DMS114 treated with DMSO at 0.1 percent for 48 hours (cell line): ENCODE results near the gene ABCC2.

ENCODE experiments used
- DNase-seq: peaks from one replicate; lab custom pipeline; 2025; ENCODE audit not compliant: unreplicated experiment; lab: John Stamatoyannopoulos, UW

ABCC2 gene

GRCh38 chr10:99770408-99771045 lies 11.9 kb upstream of the ABCC2 start:
- no peak for DNase-seq

GRCh38 chr10:99775850-99776249 lies 6.6 kb upstream of the ABCC2 start:
- no peak for DNase-seq

GRCh38 chr10:99777918-99778714 lies 4.3 kb upstream of the ABCC2 start:
- DNase-seq = no peak

- DNase-seq = no peak
Observed at GRCh38 chr10:99779335-99779734, 3.1 kb upstream of the ABCC2 start.

GRCh38 chr10:99781734-99782429 lies 558 bp upstream of the ABCC2 start:
- no peak for DNase-seq

GRCh38 chr10:99784016-99784726 lies 1.7 kb downstream of the ABCC2 start:
- DNase-seq = no peak

GRCh38 chr10:99784727-99785441 lies 2.4 kb downstream of the ABCC2 start:
- no peak for DNase-seq

GRCh38 chr10:99785646-99786045 lies 3.2 kb downstream of the ABCC2 start:
- DNase-seq = no peak

GRCh38 chr10:99787311-99787710 lies 4.9 kb downstream of the ABCC2 start:
- no peak for DNase-seq

GRCh38 chr10:99787782-99788445 lies 5.5 kb downstream of the ABCC2 start:
- no peak for DNase-seq

GRCh38 chr10:99788598-99789256 lies 6.3 kb downstream of the ABCC2 start:
- no peak for DNase-seq

GRCh38 chr10:99791831-99792230 lies 9.4 kb downstream of the ABCC2 start:
- DNase-seq = no peak

GRCh38 chr10:99793819-99794218 lies 11.4 kb downstream of the ABCC2 start:
- DNase-seq = no peak

- no peak for DNase-seq
Observed at GRCh38 chr10:99796928-99797327, 14.5 kb downstream of the ABCC2 start.

GRCh38 chr10:99798031-99798430 lies 15.6 kb downstream of the ABCC2 start:
- no peak for DNase-seq

GRCh38 chr10:99798920-99799319 lies 16.5 kb downstream of the ABCC2 start:
- no peak for DNase-seq

GRCh38 chr10:99799613-99800012 lies 17.2 kb downstream of the ABCC2 start:
- no peak for DNase-seq

- no peak for DNase-seq
Observed at GRCh38 chr10:99804471-99804870, 22.0 kb downstream of the ABCC2 start.

- DNase-seq = no peak
Observed at GRCh38 chr10:99805190-99805589, 22.8 kb downstream of the ABCC2 start.

- DNase-seq = no peak
Observed at GRCh38 chr10:99806091-99806490, 23.7 kb downstream of the ABCC2 start.
